Body of pancreas (tissue), 4 donors: ENCODE measurements around the gene OAS1. TPM values are rescaled to one million over a fixed set of nuclear protein-coding genes. Genes with fewer than 3 reads are reported as not detected.

Experiments used
- ATAC-seq: fragments of 150-250 bp; one replicate; pipeline ENCODE4 v1.9.1; 2016
- DNase-seq, 4 donors: peaks; one replicate each; pipeline ENCODE4 v3.0.0-alpha.2; 2019
- H3K27ac ChIP-seq, 4 donors: fragments of 200-600 bp; sonication (generic); 1 replicate in 3 of 4; 2 replicates in 1 of 4; pipeline versions ENCODE4 v1.5.1 to v1.6.1; 2016 to 2019; ENCODE audit warnings: mild to moderate bottlenecking in 1 of 4, mixed read lengths in 1 of 4, moderate library complexity in 1 of 4
- H3K27me3 ChIP-seq, 2 donors: fragments of 200-600 bp; sonication (generic); one replicate each; pipeline ENCODE4 v1.6.0; 2016; ENCODE audit warnings: mild to moderate bottlenecking in 1 of 2
- H3K36me3 ChIP-seq, 2 donors: fragments of 200-600 bp; sonication (generic); replicated peaks in 1 of 2; 2 replicates each; pipeline ENCODE4 v1.5.1; 2016; ENCODE audit warnings: low read depth in 2 of 2; ENCODE audit not compliant: insufficient read depth in 1 of 2
- H3K4me1 ChIP-seq: fragments of 200-600 bp; sonication (generic); one replicate; pipeline ENCODE4 v1.6.0; 2016
- H3K4me3 ChIP-seq, 2 donors: fragments of 200-600 bp; sonication (generic); 1 replicate in 1 of 2; 2 replicates in 1 of 2; pipeline ENCODE4 v1.5.1; 2016 to 2019
- H3K9me3 ChIP-seq, 3 donors: fragments of 200-600 bp; sonication (generic); 1 replicate in 2 of 3; 2 replicates in 1 of 3; pipeline ENCODE4 v1.5.1; 2016
- POLR2A ChIP-seq, 3 donors: fragments of 450-650 bp; IDR thresholded peaks; one replicate each; pipeline ENCODE4 v1.6.1; 2016; ENCODE audit warnings: antibody characterized with exemption in 3 of 3, mild to moderate bottlenecking in 2 of 3
- WGBS, 2 donors: methylation state at CpG; one replicate each; pipeline ENCODE4 v1.1.5; 2017; 5-methylcytosine and 5-hydroxymethylcytosine counted together
- intact Hi-C: fragments of 100-400 bp; cut with DNase I; formaldehyde crosslinking; loops from one replicate; pipeline ENCODE4 v1.15.1; 2023
- total RNA-seq, 2 donors: library from RNA; depleted of rRNA; stranded (reverse); fragments of >200 nt; gene quantifications; one replicate each; pipeline ENCODE4 v1.1.0, GENCODE V29; 2016
- TF ChIP-seq, protein P1 (sequence below), 7 experiments: fragments of 450-650 bp in 4 of 7; fragments of 200-600 bp in 3 of 7; sonication (generic) in 3 of 7; IDR thresholded peaks; one replicate each; pipeline ENCODE4 v1.5.1; 2016 to 2019; ENCODE audit warnings: antibody characterized with exemption in 7 of 7

Gene OAS1
- total RNA-seq, 2 donors from 2014 or later = 4.3 to 7.8 TPM

- intact Hi-C loops = no loop called here
- H3K4me1 ChIP-seq = peaks cover 11% of the 10 kb centered on the region
- ATAC-seq = no peak
Measured at GRCh38 chr12:112927925-112928324, 21.2 kb downstream of the OAS1 start.

GRCh38 chr12:112928978-112929377 is 22.2 kb downstream of the OAS1 start:
- H3K9me3 ChIP-seq = no peaks in the 10 kb centered on the region
- intact Hi-C loops = no loop called here
- DNase-seq = no peak
- no peaks in the 10 kb centered on the region for H3K27me3 ChIP-seq
- no peak for ATAC-seq
- TF ChIP-seq POLR2A (IDR thresholded peaks at IDR 0.05) = no peak
- TF ChIP-seq, protein P1, sequence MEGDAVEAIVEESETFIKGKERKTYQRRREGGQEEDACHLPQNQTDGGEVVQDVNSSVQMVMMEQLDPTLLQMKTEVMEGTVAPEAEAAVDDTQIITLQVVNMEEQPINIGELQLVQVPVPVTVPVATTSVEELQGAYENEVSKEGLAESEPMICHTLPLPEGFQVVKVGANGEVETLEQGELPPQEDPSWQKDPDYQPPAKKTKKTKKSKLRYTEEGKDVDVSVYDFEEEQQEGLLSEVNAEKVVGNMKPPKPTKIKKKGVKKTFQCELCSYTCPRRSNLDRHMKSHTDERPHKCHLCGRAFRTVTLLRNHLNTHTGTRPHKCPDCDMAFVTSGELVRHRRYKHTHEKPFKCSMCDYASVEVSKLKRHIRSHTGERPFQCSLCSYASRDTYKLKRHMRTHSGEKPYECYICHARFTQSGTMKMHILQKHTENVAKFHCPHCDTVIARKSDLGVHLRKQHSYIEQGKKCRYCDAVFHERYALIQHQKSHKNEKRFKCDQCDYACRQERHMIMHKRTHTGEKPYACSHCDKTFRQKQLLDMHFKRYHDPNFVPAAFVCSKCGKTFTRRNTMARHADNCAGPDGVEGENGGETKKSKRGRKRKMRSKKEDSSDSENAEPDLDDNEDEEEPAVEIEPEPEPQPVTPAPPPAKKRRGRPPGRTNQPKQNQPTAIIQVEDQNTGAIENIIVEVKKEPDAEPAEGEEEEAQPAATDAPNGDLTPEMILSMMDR (IDR thresholded peaks at IDR 0.05) = no peak
- H3K4me1 ChIP-seq = peaks cover 11% of the 10 kb centered on the region
- no peak overlapping the region for H3K4me3 ChIP-seq
- H3K27ac ChIP-seq = no peak overlapping the region
- WGBS, 2 donors = 83 to 86% methylated on average over 1 of the region's 1 CpG
- H3K36me3 ChIP-seq = no peaks in the 10 kb centered on the region

More at GRCh38 chr12:112927925-112928324, 21.2 kb downstream of the OAS1 start:
- no peak for DNase-seq
- TF ChIP-seq POLR2A (IDR thresholded peaks at IDR 0.05) = no peak
- TF ChIP-seq, protein P1 (IDR thresholded peaks at IDR 0.05) = no peak
- Histone ChIP-seq H3K27ac (no peak overlapping the region), H3K9me3 (no peaks in the 10 kb centered on the region), H3K36me3 (no peaks in the 10 kb centered on the region), H3K27me3 (no peaks in the 10 kb centered on the region), H3K4me3 (no peak overlapping the region)
- WGBS, 2 donors = 50 to 74% methylated on average over 2 of the region's 2 CpGs

GRCh38 chr12:112929715-112930114 is 23.0 kb downstream of the OAS1 start:
- TF ChIP-seq POLR2A (IDR thresholded peaks at IDR 0.05) = no peak
- TF ChIP-seq, protein P1 (IDR thresholded peaks at IDR 0.05) = no peak
- H3K27me3 ChIP-seq = no peaks in the 10 kb centered on the region
- no peak for ATAC-seq
- intact Hi-C loops = no loop called here
- DNase-seq = no peak
- no peak overlapping the region for H3K27ac ChIP-seq
- 87 to 88% methylated on average over 3 of the region's 3 CpGs for WGBS, 2 donors
- H3K4me1 ChIP-seq = peaks cover 8% of the 10 kb centered on the region
- no peaks in the 10 kb centered on the region for H3K9me3 ChIP-seq
- no peak overlapping the region for H3K4me3 ChIP-seq
- no peaks in the 10 kb centered on the region for H3K36me3 ChIP-seq

DNA sequence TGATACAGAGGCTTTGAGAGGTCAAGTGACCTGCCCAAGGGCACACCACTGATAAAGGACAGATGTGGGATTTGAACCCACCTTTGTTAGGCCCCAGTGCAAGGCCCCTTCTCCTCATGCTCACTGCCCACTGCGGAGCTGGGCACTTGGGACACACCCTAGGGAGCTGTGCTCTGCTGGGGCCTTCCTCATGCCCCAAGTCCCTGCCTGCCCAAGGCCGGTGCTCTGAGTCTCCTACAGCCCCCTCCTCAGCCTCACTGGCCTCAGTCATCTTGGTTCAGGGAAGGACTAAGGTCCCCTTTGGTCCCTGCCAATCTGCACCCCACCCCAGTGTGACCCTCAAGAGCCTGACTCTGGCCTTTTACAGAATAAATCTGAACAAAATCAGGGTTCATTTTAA is 23.6 kb downstream of the OAS1 start:
- H3K4me1 ChIP-seq = peaks cover 2% of the 10 kb centered on the region
- no peaks in the 10 kb centered on the region for H3K9me3 ChIP-seq
- H3K36me3 ChIP-seq = no peaks in the 10 kb centered on the region
- intact Hi-C loops = no loop called here
- H3K4me3 ChIP-seq = no peak overlapping the region
- ATAC-seq (no peak), DNase-seq (no peak)
- TF ChIP-seq, protein P1 (IDR thresholded peaks at IDR 0.05) = no peak
- no peak for TF ChIP-seq POLR2A (IDR thresholded peaks at IDR 0.05)
- no peaks in the 10 kb centered on the region for H3K27me3 ChIP-seq
- 69 to 100% methylated on average over 1 to 2 of the region's 2 CpGs for WGBS, 2 donors
- H3K27ac ChIP-seq = no peak overlapping the region

DNA sequence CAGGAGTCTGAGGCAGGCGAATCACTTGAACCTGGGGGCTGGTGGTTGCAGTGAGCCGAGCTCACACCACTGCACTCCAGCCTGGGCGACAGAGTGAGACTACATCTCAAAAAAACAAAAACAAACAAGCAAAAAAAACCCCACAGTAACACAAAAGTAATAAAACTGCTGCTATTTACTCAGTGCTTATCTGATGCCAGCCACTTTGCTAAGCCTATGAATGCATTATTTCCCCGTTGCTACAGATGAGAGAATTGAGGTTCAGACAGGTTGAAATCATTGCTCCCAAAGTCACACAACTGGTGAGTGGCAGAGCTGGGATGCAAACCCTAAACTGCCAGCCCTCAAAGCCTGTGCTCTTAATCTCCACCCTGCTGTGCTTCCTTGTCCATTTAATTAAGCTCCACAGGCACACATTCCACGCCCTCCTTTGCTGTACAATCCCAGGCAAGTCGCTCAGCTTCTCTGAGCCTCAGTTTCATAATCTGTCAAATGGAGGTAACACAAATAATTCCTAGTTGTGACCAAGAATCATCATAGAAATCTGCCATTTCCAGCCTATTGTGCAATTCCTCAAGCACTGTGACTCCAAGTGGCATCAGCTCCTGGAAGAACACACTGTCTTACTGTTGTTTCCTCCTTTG is 25.8 kb downstream of the OAS1 start:
- DNase-seq (no peak), ATAC-seq (no peak)
- 34 to 46% methylated on average over 6 of the region's 6 CpGs for WGBS, 2 donors
- Histone ChIP-seq H3K4me3 (no peak overlapping the region), H3K9me3 (no peaks in the 10 kb centered on the region), H3K27me3 (no peaks in the 10 kb centered on the region), H3K27ac (no peak overlapping the region), H3K36me3 (no peaks in the 10 kb centered on the region), H3K4me1 (no peaks in the 10 kb centered on the region)
- intact Hi-C loops = no loop called here
- TF ChIP-seq, protein P1 (IDR thresholded peaks at IDR 0.05) = no peak
